SW480 (cell line): ENCODE data around the gene ATP6V0E2.
"Not testable (repeated sequence)": the region's sequence is repeated elsewhere in the genome, so short reads cannot be mapped to it uniquely, and the experiment has no call there.

Source experiments
- DNase-seq: peaks from one replicate; pipeline ENCODE4 v3.0.0-alpha.2; 2016; ENCODE audit warnings: low spot score

Gene ATP6V0E2

GRCh38 chr7:149873074-149873969 is at the start of gene ATP6V0E2:
Gene ATP6V0E2 (plus strand): TSS chr7:149873969. CDS start chr7:149874066, 97 bp downstream.
- DNase-seq: peak; percentile 94

- DNase-seq: no peak
Measured at GRCh38 chr7:149824301-149824741, 49.4 kb upstream of the ATP6V0E2 start.

- no peak for DNase-seq
Measured at GRCh38 chr7:149824748-149825566, 48.8 kb upstream of the ATP6V0E2 start.

GRCh38 chr7:149825567-149826343 is 48.0 kb upstream of the ATP6V0E2 start:
- no peak for DNase-seq

GRCh38 chr7:149826344-149827088 is 47.3 kb upstream of the ATP6V0E2 start:
- no peak for DNase-seq

GRCh38 chr7:149827089-149827981 is 46.4 kb upstream of the ATP6V0E2 start:
- DNase-seq: no peak

GRCh38 chr7:149828357-149829309 is 45.1 kb upstream of the ATP6V0E2 start:
- DNase-seq: no peak

GRCh38 chr7:149830527-149830926 is 43.2 kb upstream of the ATP6V0E2 start:
- not testable (repeated sequence) for DNase-seq

GRCh38 chr7:149830997-149831740 is 42.6 kb upstream of the ATP6V0E2 start:
- no peak for DNase-seq

GRCh38 chr7:149831741-149832219 is 42.0 kb upstream of the ATP6V0E2 start:
- DNase-seq: no peak

- no peak for DNase-seq
Measured at GRCh38 chr7:149832332-149833041, 41.3 kb upstream of the ATP6V0E2 start.

GRCh38 chr7:149833495-149834130 is 40.2 kb upstream of the ATP6V0E2 start:
- DNase-seq: no peak

- DNase-seq: no peak
Measured at GRCh38 chr7:149834601-149835000, 39.2 kb upstream of the ATP6V0E2 start.

GRCh38 chr7:149836434-149836833 is 37.3 kb upstream of the ATP6V0E2 start:
- no peak for DNase-seq

- DNase-seq: no peak
Measured at GRCh38 chr7:149837564-149838223, 36.1 kb upstream of the ATP6V0E2 start.

GRCh38 chr7:149838224-149838991 is 35.4 kb upstream of the ATP6V0E2 start, which contains the start of gene ZNF862:
Gene ZNF862 (plus strand): TSS chr7:149838375. CDS start chr7:149838612, 237 bp downstream.
- peak; percentile 96 for DNase-seq
